GM12892 (cell line): ENCODE measurements around the gene IRAG1.
"Not testable (repeated sequence)": the region's sequence is repeated elsewhere in the genome, so short reads cannot be mapped to it uniquely, and the experiment has no call there.

Experiments
- DNase-seq: peaks from one replicate; pipeline ENCODE4 v3.0.0; 2011; ENCODE audit not compliant: insufficient read length
- FAIRE-seq: peaks from 2 replicates; lab custom pipeline; 2011; peaks lifted over from hg19 to GRCh38; lab: Jason Lieb, UNC
- POLR2A ChIP-seq: IDR thresholded peaks from 2 replicates; pipeline ENCODE4 v1.6.1; 2011; ENCODE audit warnings: low read depth, low read length, control low read depth
- POLR2AphosphoS5 ChIP-seq: IDR thresholded peaks from 2 replicates; pipeline ENCODE4 v1.6.1; 2011; ENCODE audit warnings: low read depth, low read length, control low read depth
- TAF1 ChIP-seq: IDR thresholded peaks from 2 replicates; pipeline ENCODE4 v1.6.1; 2011; ENCODE audit warnings: low read depth, mild to moderate bottlenecking, control low read depth, low read length, borderline replicate concordance

Gene IRAG1

DNA sequence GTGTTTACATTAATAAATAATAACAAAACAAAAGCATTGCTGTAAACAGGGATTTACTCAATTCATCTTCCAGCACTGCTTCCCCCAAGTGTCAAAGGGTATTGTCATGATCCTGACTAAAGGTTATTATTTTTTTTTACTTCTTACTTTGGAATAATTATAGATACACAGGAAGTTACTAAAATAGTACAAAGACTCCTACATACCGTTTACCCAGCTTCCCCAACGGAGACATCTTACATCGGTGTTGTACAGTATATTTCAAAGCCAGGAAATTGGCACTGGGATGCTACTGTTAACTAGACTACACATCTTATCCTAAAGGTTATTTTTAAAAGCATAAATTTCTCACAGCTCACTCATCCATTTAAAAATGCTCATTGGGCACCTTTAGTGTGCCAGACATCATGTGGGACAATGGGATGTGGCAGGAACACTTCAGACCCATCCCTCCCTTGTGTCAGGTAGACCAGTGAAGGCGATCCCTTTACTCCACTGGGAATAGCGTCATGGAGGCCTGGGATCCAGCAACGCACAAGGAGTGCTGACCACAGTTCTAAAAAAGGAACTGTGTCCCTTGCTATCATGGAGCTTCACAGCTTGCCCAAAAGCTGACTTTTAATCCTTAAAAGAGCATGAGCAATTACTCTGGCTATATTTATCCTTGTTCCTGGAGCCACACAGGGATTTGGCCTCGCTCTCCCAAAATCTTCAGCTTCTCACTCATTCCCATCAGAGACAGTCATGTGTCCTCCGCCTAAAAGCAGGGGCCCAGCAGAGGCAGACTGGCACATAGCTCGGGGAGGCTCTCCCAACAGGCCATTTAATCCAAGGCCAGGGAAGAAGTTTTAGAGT is 3.1 kb upstream of the IRAG1 start:
- no peak for DNase-seq
- no peak for FAIRE-seq
- no peak for TF ChIP-seq POLR2A
- TF ChIP-seq TAF1, result no peak

DNA sequence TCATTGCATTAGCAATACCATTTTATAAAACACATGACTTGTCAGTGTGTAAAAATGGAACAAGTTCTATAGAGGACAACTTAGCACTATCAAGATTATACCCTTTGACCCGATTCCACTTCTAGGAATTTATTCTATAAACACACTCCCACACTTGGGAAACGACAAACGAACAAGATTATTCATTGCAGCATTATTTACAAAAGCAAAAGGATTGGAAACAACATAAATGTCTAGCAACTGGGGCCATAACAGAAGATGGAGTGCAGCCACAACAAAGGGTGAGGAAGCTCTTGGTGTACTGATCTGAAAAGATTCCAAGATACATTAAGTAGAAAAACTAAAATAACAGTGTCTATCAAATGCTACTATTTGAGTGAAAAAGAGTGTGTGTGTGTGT is 2.3 kb upstream of the IRAG1 start:
- FAIRE-seq (no peak), DNase-seq (no peak)
- TF ChIP-seq POLR2A, result no peak
- no peak for TF ChIP-seq TAF1
- TF ChIP-seq POLR2AphosphoS5, result no peak

DNA sequence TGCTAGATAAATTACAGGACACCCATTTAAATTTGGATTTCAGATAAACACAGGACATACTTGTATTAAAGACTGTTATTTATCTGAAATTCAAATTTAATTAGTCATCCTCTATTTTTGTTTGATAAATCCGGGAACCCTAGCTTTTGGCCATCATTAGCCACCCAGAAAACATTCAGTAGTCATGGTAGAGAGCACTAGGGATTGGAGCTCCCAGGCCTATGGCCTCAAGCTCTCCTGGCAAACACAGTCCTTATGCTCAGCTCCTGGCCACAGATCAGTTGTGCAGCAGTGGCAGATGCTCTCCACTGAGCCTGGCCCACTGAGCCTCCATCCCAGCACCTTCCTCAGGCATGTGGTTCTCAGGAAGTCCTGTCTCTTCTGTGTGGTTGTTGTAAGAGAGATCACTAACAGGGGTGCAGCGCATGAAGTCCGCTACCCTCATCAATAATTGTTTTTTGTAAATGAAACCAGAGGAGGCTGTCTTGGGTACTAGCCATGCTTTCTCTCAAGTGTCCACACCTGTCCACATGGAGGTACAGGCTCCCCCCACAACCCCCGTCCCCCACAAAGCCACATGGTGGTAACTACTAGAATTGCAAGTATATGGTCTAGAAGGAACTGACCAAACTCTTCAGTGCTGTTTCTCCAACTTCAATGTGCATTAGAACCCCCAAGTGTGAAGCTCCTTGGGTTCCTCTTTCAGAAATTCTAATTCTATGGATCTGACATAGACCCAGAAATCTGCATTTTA is 1.1 kb upstream of the IRAG1 start:
- TF ChIP-seq POLR2AphosphoS5 (no peak), POLR2A (no peak), TAF1 (no peak)
- FAIRE-seq, result no peak

DNA sequence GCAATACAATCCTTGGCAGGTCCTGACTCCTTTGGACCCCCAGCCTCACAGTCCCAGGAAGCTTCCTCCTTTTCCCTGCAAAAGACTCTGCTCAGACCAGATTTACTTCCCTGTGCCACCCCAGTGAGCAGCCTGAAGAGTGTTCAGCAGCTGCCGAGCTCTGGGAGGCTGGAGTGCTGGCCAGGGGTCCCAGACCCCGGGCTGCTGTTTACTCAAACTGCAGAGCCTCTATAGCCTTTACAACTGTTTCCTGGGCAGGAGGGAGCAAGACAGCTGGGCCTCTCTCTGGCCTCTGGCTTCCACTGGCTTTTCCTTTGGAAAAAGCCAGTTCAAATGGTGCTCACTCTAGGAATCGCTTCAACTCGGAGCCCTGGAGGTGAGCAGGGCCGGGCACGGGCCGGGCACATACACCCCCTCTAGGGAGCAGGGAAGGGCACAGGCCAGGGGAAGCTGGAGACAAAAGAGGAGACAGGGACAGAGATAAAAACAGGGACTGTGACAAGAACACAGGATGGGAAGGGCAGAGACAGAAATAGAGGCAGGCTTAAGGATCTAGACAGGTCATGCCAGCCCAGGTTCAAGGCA is 932 bp downstream of the IRAG1 start:
- no peak for TF ChIP-seq TAF1
- no peak for TF ChIP-seq POLR2A
- TF ChIP-seq POLR2AphosphoS5, result no peak
- DNase-seq (no peak), FAIRE-seq (no peak)

More for the DNA sequence above, 1.1 kb upstream of the IRAG1 start:
- no peak for DNase-seq

DNA sequence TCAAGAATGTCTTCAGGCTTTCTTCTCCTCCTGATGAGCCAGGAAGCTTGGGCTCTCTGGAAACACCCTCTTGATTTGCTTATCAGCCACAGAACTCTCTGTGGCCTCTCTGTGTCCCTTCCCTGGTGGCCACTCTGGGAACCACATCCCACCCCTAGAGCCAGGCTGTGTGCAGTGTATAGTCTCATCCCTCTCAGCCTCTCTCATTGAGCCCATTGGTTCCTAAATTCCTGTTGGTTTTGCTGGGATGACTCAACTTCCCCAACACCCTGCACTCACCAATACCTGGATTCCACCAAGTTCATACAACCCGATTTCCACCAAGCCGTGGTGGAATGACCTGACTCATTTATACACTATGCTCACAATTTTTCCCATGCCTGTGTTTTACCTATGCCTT is 5.2 kb downstream of the IRAG1 start:
- DNase-seq (no peak), FAIRE-seq (no peak)
- TF ChIP-seq POLR2AphosphoS5 (no peak), POLR2A (no peak), TAF1 (no peak)

DNA sequence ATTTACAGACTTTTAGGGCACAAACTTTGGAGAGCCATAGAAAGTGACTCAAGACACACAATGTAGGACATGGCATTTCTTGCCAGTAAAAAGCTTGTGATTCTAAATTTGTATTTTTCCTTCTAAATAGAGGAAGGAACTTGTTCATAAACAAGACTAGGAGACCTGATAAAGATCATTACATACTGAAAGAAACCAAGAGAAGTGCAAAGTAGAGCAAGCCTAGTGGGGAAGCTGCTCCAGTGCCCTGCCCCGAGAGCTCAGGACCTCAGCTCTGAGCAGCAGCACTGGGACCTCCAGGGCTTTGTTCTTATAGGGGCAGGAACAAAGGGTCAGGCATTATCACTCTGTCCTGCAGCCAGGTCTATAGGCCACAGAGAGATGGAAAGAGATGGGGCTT is 7.2 kb downstream of the IRAG1 start:
- DNase-seq, result no peak
- no peak for TF ChIP-seq POLR2A
- TF ChIP-seq POLR2AphosphoS5, result no peak
- TF ChIP-seq TAF1, result no peak
- no peak for FAIRE-seq

DNA sequence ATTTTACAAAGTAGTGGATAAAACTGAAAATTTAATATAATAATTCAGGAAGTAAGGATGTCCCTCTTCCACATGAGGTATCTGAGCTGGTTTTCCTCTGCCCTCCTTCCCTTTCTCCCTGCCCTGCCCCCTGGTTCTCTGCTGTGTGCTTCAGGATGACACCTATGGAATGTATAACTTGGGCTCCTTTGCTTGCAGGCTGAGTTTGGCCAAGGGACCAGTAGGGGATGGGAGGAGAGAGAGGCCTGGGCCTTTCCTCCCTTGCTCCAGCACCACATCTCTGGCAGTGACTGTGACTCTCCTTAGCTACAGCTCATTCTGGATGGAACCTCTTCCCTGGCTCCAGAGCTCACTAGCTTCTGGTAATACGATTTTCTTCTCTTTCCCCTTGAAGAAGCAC is 10.1 kb downstream of the IRAG1 start:
- no peak for FAIRE-seq
- no peak for DNase-seq
- TF ChIP-seq TAF1 (no peak), POLR2AphosphoS5 (no peak), POLR2A (no peak)

DNA sequence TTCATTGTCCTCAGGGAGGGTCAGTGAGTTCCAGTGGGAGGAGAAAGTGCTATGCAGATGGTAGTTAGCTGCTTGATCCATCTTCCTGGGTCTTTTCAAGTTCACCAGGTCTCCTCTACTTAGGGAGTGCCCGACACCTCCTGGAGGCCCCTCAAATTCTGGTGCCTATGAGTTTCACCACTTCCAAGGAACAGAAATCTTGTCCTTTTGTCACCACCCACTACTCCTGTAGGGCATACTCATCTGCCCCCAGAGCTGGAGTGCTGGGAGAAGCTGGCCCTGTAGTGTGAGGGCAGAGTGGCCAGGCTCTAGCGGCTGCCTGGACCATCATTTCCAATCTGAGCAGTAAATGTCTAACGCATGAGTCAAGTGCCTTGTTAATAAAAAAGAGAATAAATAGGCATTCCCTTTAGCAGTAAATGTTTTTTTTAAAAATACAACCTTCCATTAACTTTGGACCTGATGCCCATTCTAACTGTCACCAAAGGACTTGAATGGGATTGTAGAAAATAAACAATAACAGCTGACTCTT is 12.5 kb downstream of the IRAG1 start:
- TF ChIP-seq POLR2A (no peak), TAF1 (no peak)
- no peak for DNase-seq
- FAIRE-seq, result no peak

DNA sequence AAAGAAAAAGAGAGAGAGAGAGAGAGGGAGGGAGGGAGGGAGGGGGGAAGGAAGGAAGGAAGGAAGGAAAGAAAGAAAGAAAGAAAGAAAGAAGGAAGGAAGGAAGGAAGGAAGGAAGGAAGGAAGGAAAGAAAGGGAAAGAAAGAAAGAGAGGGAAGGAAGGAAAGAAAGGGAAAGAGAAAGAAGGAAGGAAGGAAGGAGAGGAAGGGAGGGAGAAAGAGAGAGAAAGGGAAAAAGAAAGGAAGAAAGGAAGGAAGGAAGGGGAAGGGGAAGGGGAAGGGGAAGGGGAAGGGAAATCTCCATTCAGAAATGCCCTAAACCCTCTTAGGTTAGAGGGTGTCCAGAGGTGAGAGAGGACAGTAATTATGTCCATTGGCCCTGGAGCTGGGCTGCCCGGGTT is 13.3 kb downstream of the IRAG1 start:
- FAIRE-seq, DNase-seq: not testable (repeated sequence)

DNA sequence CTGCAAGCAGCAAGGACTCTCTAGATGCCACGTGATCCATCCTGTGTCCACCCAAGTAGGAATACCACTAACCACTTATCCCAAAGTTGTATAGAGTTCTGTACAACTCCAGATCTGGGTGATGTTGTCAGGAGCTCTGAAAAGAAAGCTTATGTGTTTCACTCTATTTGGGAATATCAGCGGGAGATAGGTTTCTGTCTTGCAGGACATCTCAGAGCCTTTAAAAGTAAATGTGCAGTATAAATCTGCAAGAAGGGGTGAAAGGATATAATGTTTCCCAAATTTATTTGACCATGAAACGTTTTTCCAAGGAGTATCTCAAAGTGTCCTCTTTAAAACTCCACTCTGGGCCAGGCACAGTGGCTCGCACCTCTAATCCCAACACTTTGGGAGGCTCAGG is 13.9 kb downstream of the IRAG1 start:
- DNase-seq (no peak), FAIRE-seq (no peak)
- TF ChIP-seq TAF1, result no peak
- TF ChIP-seq POLR2AphosphoS5, result no peak
- TF ChIP-seq POLR2A, result no peak

DNA sequence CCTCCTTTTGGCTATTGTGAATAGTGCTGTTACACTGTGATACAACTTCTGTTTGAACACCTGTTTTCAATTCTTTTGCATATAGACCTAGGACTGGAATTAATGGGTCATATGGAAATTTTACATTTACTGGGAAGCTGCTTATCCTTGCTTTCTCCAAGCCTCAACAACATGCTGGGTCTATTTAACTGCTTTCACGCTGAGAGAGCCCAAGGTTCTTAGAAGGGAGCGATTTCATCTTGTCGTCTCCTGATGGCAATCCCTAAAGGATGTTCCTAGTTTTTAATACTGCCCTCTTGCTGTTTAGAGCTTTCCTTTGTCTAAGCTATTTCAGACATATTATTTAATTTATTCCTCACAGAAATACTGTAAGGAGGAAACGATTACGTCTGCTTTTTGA is 15.5 kb downstream of the IRAG1 start:
- no peak for TF ChIP-seq POLR2AphosphoS5
- TF ChIP-seq POLR2A, result no peak
- TF ChIP-seq TAF1, result no peak
- DNase-seq (no peak), FAIRE-seq (no peak)
